HEK293 (cell line): ENCODE data around the gene FIGN.
A peak's percentile ranks its signal among the peaks of the same experiment; 100 is the strongest.

Source experiments
- CTCF ChIA-PET: fragments of 350-600 bp; formaldehyde crosslinking; extraction: SDS; loops from one replicate; lab custom pipeline; 2021; ENCODE audit warnings: antibody characterized with exemption; lab: Yijun Ruan, JAX
- POLR2A ChIA-PET: fragments of 300-600 bp; formaldehyde crosslinking; extraction: SDS; loops from one replicate; lab custom pipeline; 2020; ENCODE audit warnings: antibody characterized with exemption, inconsistent platforms; lab: Yijun Ruan, JAX
- H3K27ac ChIP-seq: fragments of 200-500 bp; sonication (Bioruptor generic); 2 replicates; pipeline ENCODE4 v1.5.1; 2014; ENCODE audit warnings: low read depth, low read length, control low read depth, inconsistent platforms; ENCODE audit errors: extremely low read depth
- H3K36me3 ChIP-seq, 2 experiments: fragments of 200-500 bp in 1 of 2; sonication (Bioruptor generic) in 1 of 2; 1 replicate in 1 of 2; 2 replicates in 1 of 2; pipeline ENCODE4 v1.5.1; 2014 to 2017; ENCODE audit warnings: inconsistent platforms in 2 of 2, low read length in 2 of 2; ENCODE audit not compliant: control insufficient read depth in 2 of 2, insufficient read depth in 1 of 2
- H3K4me1 ChIP-seq: fragments of 200-500 bp; sonication (Bioruptor generic); 2 replicates; pipeline ENCODE4 v1.5.1; 2014; ENCODE audit warnings: mild to moderate bottlenecking, low read length, inconsistent platforms; ENCODE audit not compliant: control insufficient read depth, insufficient read depth
- H3K4me3 ChIP-seq: 2 replicates; pipeline ENCODE4 v1.5.1; 2011; ENCODE audit warnings: low read depth, mild to moderate bottlenecking, control low read depth, low read length, moderate library complexity
- H3K9me3 ChIP-seq: fragments of 200-500 bp; sonication (Bioruptor generic); 2 replicates; pipeline ENCODE4 v1.5.1; 2014; ENCODE audit warnings: low read depth, low read length, inconsistent platforms; ENCODE audit not compliant: control insufficient read depth, insufficient read depth
- REPIN1 ChIP-seq: fragments of 450-650 bp; formaldehyde crosslinking; IDR thresholded peaks from 2 replicates; pipeline ENCODE4 v1.5.1; 2017; ENCODE audit warnings: missing biosample characterization, missing genetic modification characterization, low read depth
- ZNF10 ChIP-seq: fragments of 450-650 bp; formaldehyde crosslinking; IDR thresholded peaks from 2 replicates; pipeline ENCODE4 v1.5.1; 2017; ENCODE audit warnings: missing biosample characterization, missing genetic modification characterization
- ZNF335 ChIP-seq: fragments of 450-650 bp; formaldehyde crosslinking; conservative IDR thresholded peaks from 2 replicates; pipeline ENCODE4 v1.5.1; 2016; ENCODE audit warnings: missing biosample characterization, missing genetic modification characterization
- ZNF341 ChIP-seq: fragments of 450-650 bp; formaldehyde crosslinking; IDR thresholded peaks from 2 replicates; pipeline ENCODE4; 2016; ENCODE audit warnings: low read depth, missing biosample characterization, missing genetic modification characterization
- ZNF433 ChIP-seq: fragments of 450-650 bp; formaldehyde crosslinking; IDR thresholded peaks from 2 replicates; pipeline ENCODE4 v1.5.1; 2016; ENCODE audit warnings: missing biosample characterization, missing genetic modification characterization, low read depth
- ZNF501 ChIP-seq: fragments of 450-650 bp; formaldehyde crosslinking; IDR thresholded peaks from 2 replicates; pipeline ENCODE4 v1.5.1; 2016; ENCODE audit warnings: missing biosample characterization, missing genetic modification characterization
- ZNF510 ChIP-seq: fragments of 450-650 bp; formaldehyde crosslinking; IDR thresholded peaks from 2 replicates; pipeline ENCODE4 v1.5.1; 2018; ENCODE audit warnings: mild to moderate bottlenecking, missing genetic modification characterization, missing biosample characterization; ENCODE audit not compliant: insufficient replicate concordance
- ZNF548 ChIP-seq: fragments of 450-650 bp; formaldehyde crosslinking; IDR thresholded peaks from 2 replicates; pipeline ENCODE4 v1.5.1; 2016; ENCODE audit warnings: missing biosample characterization, missing genetic modification characterization
- ZNF610 ChIP-seq: fragments of 450-650 bp; formaldehyde crosslinking; IDR thresholded peaks from 2 replicates; pipeline ENCODE4 v1.5.1; 2016; ENCODE audit warnings: missing biosample characterization, missing genetic modification characterization, borderline replicate concordance
- ZNF768 ChIP-seq: fragments of 450-650 bp; formaldehyde crosslinking; IDR thresholded peaks from 2 replicates; pipeline ENCODE4 v1.5.1; 2018; ENCODE audit warnings: missing biosample characterization, mild to moderate bottlenecking, missing genetic modification characterization
- ZNF837 ChIP-seq: fragments of 450-650 bp; formaldehyde crosslinking; IDR thresholded peaks from 2 replicates; pipeline ENCODE4 v1.5.1; 2016; ENCODE audit warnings: missing biosample characterization, missing genetic modification characterization
- TF ChIP-seq, protein P1 (sequence below): fragments of 450-650 bp; formaldehyde crosslinking; IDR thresholded peaks from 2 replicates; pipeline ENCODE4 v1.5.1; 2016; ENCODE audit warnings: missing biosample characterization, missing genetic modification characterization
- TF ChIP-seq, protein P2 (sequence below): fragments of 450-650 bp; IDR thresholded peaks from 2 replicates; pipeline ENCODE4 v1.5.1; 2018; ENCODE audit warnings: missing biosample characterization, missing genetic modification characterization
- TF ChIP-seq, protein P3 (sequence below): fragments of 450-650 bp; formaldehyde crosslinking; IDR thresholded peaks from 2 replicates; pipeline ENCODE4 v1.5.1; 2016; ENCODE audit warnings: missing biosample characterization, missing genetic modification characterization

FIGN gene

DNA sequence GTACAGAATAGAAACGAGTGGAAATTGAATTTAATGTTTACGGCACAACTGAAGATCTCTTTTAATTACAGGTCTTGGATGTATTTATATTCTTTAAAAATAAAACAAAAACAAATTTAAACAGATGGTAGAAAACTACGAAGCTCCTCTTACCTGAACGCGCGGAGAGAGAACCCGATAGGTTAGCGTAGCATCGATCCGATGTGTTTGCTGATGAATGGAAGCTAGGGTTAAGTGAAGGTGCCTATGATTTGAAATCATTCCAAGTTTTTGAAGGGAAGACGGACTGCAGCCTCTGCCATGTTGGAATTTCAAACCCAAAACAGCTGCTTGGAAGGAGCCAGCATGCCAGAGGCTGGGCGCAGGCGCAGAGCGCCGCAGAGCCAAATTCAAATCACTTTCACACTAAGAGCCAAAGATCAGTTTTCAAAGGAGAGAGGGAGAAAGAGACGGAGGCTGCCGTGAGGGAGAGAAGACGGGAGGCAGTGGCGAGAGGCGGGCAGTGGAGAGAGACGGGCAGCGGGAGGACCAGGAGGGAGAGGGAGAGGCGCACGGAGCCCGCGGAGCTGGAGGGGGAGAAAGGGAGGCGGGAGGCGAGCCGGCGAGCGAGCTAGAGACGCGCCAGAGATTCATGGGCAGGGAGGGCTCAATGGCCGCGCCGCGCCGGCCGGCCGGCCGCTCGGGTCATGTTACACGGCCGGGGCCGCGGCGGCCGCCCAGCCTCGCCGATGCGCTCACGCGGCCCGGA is at the start of gene FIGN (continued):
- no peak for TF ChIP-seq ZNF510 (tag by site-specific recombination)
- TF ChIP-seq ZNF837, result no peak
- peak; percentile 72 for TF ChIP-seq ZNF335 (tag by site-specific recombination)
- TF ChIP-seq, all 188 proteins: peak for 19

DNA sequence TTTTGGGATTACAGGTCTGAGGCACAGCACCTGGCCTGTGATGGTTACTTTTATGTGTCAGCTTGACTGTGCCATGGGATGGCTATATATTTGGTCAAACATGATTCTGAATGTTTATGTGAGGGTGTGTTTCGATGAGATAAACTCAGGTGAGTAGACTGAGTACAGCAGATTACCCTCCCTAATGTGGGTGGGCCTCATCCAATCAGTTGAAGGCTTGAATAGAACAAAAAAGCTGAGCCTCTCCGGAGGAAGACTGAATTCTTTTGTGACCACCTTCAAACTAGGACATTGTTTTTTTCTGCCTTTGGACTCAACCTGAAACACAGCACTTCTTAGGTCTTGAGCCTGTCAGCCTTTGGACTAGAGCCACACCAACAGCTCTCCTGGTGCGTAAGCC is 49.4 kb upstream of the FIGN start:
- TF ChIP-seq ZNF548 (tag by site-specific recombination) (no peak), ZNF10 (tag by site-specific recombination) (peak; percentile 94), REPIN1 (no peak), ZNF501 (no peak), ZNF433 (tag by site-specific recombination) (no peak), ZNF768 (tag by site-specific recombination) (no peak)
- TF ChIP-seq, all 188 proteins: peak for 1
- H3K27ac ChIP-seq, result no peak overlapping the region
- ChIA-PET CTCF (no interaction called here), POLR2A (no interaction called here)
- H3K36me3 ChIP-seq, result no peaks in the 10 kb centered on the region
- H3K4me1 ChIP-seq, result no peaks in the 10 kb centered on the region
- no peaks in the 10 kb centered on the region for H3K9me3 ChIP-seq
- no peak overlapping the region for H3K4me3 ChIP-seq

DNA sequence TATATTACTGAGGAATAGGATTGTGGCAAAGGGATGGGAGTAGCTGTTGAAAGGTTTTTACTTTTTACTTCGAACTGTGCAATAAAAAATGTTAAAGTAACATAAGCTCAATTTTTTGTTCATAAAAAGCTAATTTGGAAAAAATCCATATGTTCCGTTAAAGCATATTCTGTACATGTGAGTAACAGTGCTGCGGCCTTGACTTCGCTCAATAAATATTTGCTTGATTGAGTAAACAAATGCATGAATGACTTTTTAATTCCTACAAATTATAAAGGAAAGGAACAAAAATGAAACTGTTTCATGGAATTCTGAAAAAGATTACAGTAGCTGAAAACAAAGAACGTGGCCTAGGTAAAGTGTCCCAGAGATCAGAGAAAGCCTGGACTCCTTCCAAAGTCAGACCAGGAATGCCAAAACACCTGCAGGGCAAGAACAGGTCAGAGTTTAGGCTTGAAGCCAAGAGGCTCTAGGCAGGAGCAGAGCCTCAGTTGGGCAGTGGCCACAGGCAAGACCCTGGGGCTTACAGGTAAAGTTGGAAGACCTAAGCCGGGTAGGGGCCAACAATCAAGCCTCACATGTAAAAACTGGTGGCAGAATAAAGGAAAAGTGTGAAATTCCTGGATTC is 44.3 kb upstream of the FIGN start:
- CTCF ChIA-PET, result no interaction called here
- Histone ChIP-seq H3K4me3 (no peak overlapping the region), H3K36me3 (no peaks in the 10 kb centered on the region)
- TF ChIP-seq ZNF610 (no peak), ZNF501 (no peak), ZNF341 (tag by site-specific recombination) (no peak), ZNF768 (tag by site-specific recombination) (no peak)
- TF ChIP-seq, protein P1, sequence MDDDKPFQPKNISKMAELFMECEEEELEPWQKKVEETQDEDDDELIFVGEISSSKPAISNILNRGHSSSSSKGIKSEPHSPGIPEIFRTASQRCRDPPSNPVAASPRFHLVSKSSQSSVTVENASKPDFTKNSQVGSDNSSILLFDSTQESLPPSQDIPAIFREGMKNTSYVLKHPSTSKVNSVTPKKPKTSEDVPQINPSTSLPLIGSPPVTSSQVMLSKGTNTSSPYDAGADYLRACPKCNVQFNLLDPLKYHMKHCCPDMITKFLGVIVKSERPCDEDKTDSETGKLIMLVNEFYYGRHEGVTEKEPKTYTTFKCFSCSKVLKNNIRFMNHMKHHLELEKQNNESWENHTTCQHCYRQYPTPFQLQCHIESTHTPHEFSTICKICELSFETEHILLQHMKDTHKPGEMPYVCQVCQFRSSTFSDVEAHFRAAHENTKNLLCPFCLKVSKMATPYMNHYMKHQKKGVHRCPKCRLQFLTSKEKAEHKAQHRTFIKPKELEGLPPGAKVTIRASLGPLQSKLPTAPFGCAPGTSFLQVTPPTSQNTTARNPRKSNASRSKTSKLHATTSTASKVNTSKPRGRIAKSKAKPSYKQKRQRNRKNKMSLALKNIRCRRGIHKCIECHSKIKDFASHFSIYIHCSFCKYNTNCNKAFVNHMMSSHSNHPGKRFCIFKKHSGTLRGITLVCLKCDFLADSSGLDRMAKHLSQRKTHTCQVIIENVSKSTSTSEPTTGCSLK (tag by site-specific recombination), result no peak
- TF ChIP-seq, protein P2, sequence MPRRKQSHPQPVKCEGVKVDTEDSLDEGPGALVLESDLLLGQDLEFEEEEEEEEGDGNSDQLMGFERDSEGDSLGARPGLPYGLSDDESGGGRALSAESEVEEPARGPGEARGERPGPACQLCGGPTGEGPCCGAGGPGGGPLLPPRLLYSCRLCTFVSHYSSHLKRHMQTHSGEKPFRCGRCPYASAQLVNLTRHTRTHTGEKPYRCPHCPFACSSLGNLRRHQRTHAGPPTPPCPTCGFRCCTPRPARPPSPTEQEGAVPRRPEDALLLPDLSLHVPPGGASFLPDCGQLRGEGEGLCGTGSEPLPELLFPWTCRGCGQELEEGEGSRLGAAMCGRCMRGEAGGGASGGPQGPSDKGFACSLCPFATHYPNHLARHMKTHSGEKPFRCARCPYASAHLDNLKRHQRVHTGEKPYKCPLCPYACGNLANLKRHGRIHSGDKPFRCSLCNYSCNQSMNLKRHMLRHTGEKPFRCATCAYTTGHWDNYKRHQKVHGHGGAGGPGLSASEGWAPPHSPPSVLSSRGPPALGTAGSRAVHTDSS, result no peak
- TF ChIP-seq, protein P3, sequence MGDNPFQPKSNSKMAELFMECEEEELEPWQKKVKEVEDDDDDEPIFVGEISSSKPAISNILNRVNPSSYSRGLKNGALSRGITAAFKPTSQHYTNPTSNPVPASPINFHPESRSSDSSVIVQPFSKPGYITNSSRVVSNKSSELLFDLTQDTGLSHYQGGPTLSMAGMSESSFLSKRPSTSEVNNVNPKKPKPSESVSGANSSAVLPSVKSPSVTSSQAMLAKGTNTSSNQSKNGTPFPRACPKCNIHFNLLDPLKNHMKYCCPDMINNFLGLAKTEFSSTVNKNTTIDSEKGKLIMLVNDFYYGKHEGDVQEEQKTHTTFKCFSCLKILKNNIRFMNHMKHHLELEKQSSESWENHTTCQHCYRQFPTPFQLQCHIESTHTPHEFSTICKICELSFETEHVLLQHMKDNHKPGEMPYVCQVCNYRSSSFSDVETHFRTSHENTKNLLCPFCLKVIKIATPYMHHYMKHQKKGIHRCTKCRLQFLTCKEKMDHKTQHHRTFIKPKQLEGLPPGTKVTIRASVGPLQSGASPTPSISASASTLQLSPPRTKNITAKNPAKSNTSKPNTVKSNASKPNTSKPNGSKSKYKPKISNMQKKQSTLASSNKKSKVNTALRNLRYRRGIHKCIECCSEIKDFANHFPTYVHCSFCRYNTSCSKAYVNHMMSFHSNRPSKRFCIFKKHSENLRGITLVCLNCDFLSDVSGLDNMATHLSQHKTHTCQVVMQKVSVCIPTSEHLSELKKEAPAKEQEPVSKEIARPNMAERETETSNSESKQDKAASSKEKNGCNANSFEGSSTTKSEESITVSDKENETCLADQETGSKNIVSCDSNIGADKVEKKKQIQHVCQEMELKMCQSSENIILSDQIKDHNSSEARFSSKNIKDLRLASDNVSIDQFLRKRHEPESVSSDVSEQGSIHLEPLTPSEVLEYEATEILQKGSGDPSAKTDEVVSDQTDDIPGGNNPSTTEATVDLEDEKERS (tag by site-specific recombination), result no peak
- TF ChIP-seq, all 188 proteins: peak for 0
- no peak overlapping the region for H3K27ac ChIP-seq
- no peaks in the 10 kb centered on the region for H3K9me3 ChIP-seq
- no peaks in the 10 kb centered on the region for H3K4me1 ChIP-seq
- POLR2A ChIA-PET, result no interaction called here
